GM10266 (cell line): Measurements from ENCODE around the gene CACNB4.
A peak's percentile ranks its signal among the peaks of the same experiment; 100 is the strongest.
"Not testable (repeated sequence)": the region's sequence is repeated elsewhere in the genome, so short reads cannot be mapped to it uniquely, and the experiment has no call there.

Experiments
- DNase-seq: peaks from one replicate; pipeline ENCODE4 v3.0.0; 2012; ENCODE audit errors: extremely low spot score
- CTCF ChIP-seq: IDR thresholded peaks from 2 replicates; pipeline ENCODE4 v1.5.1; 2012; ENCODE audit warnings: mild to moderate bottlenecking, low read depth; ENCODE audit not compliant: control insufficient read depth, insufficient read depth; ENCODE audit errors: missing control alignments

Gene CACNB4

DNA sequence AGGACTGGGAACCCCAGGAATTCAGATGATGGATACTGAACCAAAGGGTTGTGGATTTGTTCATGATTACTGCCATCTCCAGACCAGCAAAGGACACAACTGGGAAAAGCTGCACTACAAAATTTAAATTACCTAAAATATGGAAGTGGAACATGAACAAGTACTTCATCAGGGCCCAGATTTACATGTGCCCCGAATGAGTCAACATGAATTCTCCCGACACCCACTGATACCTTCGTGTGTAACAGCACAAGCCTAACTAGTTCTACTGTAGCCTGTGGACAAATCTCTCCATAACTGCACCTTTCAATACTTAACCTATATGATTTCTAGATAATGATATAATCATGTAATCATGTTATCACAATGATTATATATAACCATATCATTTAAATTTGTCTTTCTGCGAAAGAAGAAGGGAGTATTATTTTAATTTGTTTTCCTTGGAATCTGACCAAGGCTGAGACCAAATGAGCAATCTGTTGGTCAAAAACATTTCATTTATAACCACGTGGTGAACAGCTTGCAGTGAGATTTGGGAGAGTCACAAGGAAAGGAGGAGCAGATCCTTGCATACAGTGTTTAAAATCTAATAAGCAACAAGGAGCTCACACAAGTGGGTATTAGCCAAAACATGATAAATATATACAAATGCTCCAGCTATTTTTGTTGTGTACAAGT is 70.5 kb downstream of the CACNB4 start:
- DNase-seq = no peak
- no peak for TF ChIP-seq CTCF

GRCh38 chr2:152025678-152026287 is 73.1 kb downstream of the CACNB4 start:
- DNase-seq = peak; percentile 49
- TF ChIP-seq CTCF = peak; percentile 95

DNA sequence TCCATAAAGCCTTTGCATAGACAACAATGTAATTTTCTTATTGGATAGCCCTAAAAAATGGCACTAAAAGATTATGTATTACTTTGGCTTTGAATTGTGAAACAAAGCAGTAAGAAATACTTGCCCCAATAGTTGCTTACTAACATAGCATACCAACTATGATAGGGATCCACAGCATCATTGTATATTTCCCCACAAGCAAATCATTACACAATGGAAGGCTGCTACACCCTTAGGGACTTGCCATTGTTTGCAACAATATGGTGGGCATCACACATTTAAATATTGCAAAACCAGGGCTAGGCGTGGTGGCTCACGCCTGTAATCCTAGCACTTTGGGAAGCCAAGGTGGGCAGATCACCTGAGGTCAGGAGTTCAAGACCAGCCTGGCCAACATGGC is 74.4 kb downstream of the CACNB4 start:
- DNase-seq = no peak
- no peak for TF ChIP-seq CTCF

DNA sequence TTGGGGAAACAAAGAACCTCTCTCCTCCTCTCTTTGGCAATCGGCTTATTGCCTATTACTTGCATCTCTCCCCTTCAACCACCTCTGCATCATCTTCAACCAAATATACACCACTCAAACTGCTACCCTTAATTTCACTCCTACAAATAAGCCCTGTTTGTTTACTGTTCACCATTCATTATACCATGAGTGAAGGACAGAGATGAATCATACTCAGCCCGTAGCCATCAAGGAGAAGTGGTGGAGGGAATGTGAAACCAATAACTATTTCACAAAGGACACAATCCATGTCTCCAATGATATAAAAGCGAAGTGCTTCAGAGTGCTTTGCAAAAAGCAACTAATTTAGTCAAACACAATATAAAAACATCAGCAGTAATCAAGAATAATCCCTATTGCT is 76.8 kb downstream of the CACNB4 start:
- no peak for DNase-seq
- TF ChIP-seq CTCF = no peak

GRCh38 chr2:152021001-152021400 is 77.8 kb downstream of the CACNB4 start:
- not testable (repeated sequence) for DNase-seq

DNA sequence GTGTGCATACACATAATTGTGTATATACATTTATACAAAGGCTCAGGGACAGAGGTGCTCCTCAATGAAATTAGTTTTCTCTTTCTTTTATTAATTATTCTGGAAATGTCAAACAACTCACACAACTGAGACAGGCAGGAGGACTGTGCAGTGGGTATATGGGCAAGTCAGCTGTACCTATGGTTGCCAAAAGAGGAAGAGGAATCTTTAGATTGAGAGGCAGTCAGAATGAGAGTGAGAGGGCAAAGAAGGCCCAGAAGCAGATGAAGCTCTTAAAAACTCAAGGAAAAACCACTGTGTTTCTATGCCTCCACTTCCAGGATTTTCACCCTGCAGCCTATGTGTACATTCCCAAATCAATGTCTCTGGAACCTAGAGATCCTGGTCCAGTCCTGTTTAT is 79.1 kb downstream of the CACNB4 start:
- TF ChIP-seq CTCF = no peak
- no peak for DNase-seq

GRCh38 chr2:152016181-152017120 is 82.4 kb downstream of the CACNB4 start:
- TF ChIP-seq CTCF = no peak
- DNase-seq = no peak
